ENCODE data around the gene OR4F16. TPM values are rescaled to one million over a fixed set of nuclear protein-coding genes. Genes with fewer than 3 reads are reported as not detected.
"Not testable (repeated sequence)": the region's sequence is repeated elsewhere in the genome, so short reads cannot be mapped to it uniquely, and the experiment has no call there.

OR4F16 gene
- total RNA-seq (1 to 10 TPM in 1 of 2 donors, under 1 TPM in 1; 0.93 to 4.3 TPM), polyA plus RNA-seq (ENCODE audit: insufficient read depth, low read depth, low replicate concordance) (not detected)
- long read RNA-seq, donor 1, result 0 reads
- long read RNA-seq, donor 2, result 0 reads

GRCh38 chr1:686554-686953, at the start of gene OR4F16:
Gene OR4F16, minus strand, starts transcription at chr1:686654. Its CDS starts 0 bp downstream, at chr1:686654.
- H3K4me1 ChIP-seq; H3K36me3 ChIP-seq (ENCODE audit: low read depth, missing control alignments); H3K4me3 ChIP-seq; intact Hi-C loops (cut with DNase I; ENCODE audit: low total_unique reads); H3K27ac ChIP-seq; H3K9me3 ChIP-seq; DNase-seq; H3K27me3 ChIP-seq: not testable (repeated sequence)

DNA sequence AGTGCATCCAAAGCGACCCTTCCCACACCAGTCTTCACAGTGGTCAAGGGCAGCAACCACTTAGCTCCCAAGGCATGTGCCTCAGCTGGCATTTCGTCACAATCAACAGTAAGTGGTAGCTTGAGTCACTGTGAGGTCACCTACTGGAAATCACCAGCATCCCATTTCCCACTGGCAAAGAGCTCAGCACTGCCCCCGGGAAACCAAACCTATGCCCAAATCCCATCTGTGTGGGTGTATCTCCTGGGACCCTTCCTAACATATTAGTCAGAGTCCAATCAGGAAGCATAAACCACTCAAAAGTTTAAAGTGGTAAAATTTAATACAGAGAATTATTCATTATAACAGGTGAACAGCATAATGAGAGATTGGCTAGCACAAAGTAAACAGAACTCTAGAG, 47.2 kb upstream of the OR4F16 start:
- DNase-seq, result not testable (repeated sequence)
- 71 to 75% methylated on average over 1 of the region's 3 CpGs for WGBS, 2 donors

DNA sequence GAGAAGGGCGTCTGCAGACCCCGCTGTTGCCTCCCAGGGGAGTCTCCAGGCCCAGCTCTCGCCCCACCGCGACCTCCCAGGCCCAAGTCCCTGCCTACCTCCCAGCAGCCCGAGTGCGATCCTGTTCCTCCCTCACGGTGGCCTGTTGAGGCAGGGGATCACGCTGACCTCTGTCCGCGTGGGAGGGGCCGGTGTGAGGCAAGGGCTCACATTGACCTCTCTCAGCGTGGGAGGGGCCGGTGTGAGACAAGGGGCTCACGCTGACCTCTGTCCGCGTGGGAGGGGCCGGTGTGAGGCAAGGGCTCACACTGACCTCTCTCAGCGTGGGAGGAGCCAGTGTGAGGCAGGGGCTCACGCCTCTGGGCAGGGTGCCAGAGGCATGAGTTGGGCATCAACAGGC, 40.6 kb upstream of the OR4F16 start:
- H3K4me1 ChIP-seq; H3K4me3 ChIP-seq; H3K36me3 ChIP-seq (ENCODE audit: low read depth, missing control alignments); DNase-seq; H3K27ac ChIP-seq; H3K9me3 ChIP-seq; intact Hi-C loops (cut with DNase I; ENCODE audit: low total_unique reads); H3K27me3 ChIP-seq: not testable (repeated sequence)
- WGBS, 2 donors, result no CpG with 5 or more reads among the region's 20 CpGs

More for the DNA sequence above, 47.2 kb upstream of the OR4F16 start:
- intact Hi-C loops (cut with DNase I; ENCODE audit: low total_unique reads); H3K4me3 ChIP-seq; H3K4me1 ChIP-seq; H3K9me3 ChIP-seq; H3K27ac ChIP-seq; H3K27me3 ChIP-seq; H3K36me3 ChIP-seq (ENCODE audit: low read depth, missing control alignments): not testable (repeated sequence)

Other genes starting within 250 kb of the OR4F16 start
- 1 to 10 TPM in 1 of 2 donors, under 1 TPM in 1; 0.93 to 4.3 TPM for gene OR4F29, start 235.0 kb downstream of the OR4F16 start, total RNA-seq
- gene OR4F29, start 235.0 kb downstream of the OR4F16 start, polyA plus RNA-seq (ENCODE audit: insufficient read depth, low read depth, low replicate concordance), result not detected
- 10 to 100 TPM; 36.9 to 47.2 TPM for gene SAMD11, start 237.3 kb upstream of the OR4F16 start, total RNA-seq
- gene SAMD11, start 237.3 kb upstream of the OR4F16 start, polyA plus RNA-seq (ENCODE audit: insufficient read depth, low read depth, low replicate concordance), result 7.9 TPM

All from testis (tissue), 5 donors.